Measurements from ENCODE around the gene TPSAB1.

TPSAB1 gene

GRCh38 chr16:1258225-1258600 is 17.7 kb downstream of the TPSAB1 start:
- DNase-seq (ENCODE audit: insufficient read length, low spot score) (no peak), FAIRE-seq (no peak)
- no peak for TF ChIP-seq CTCF (IDR thresholded peaks at IDR 0.05; ENCODE audit: insufficient read depth, missing control alignments)

GRCh38 chr16:1258906-1259759 is 18.6 kb downstream of the TPSAB1 start:
- DNase-seq (ENCODE audit: insufficient read length, low spot score) (no peak), FAIRE-seq (no peak)
- no peak for TF ChIP-seq CTCF (IDR thresholded peaks at IDR 0.05; ENCODE audit: insufficient read depth, missing control alignments)

DNA sequence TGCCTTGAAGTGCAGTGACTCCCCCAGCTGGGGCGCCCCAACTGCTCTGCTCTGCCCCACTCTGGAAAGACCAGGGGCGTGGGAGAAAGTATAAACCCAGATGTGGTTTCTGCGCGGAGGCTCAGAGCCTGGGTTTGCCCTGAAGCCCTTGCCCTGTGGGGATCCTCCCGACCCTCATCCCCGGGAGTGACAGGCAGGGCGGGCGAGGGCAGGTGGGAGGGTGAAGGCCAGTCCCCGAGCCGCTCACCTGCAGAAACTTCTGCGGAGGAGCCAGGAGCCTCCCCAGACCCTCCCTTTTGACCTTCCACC is 19.2 kb downstream of the TPSAB1 start:
- no peak for DNase-seq (ENCODE audit: insufficient read length, low spot score)
- no peak for FAIRE-seq
- TF ChIP-seq CTCF (IDR thresholded peaks at IDR 0.05; ENCODE audit: insufficient read depth, missing control alignments), result no peak

GRCh38 chr16:1260101-1260680 is 19.7 kb downstream of the TPSAB1 start:
- TF ChIP-seq CTCF (IDR thresholded peaks at IDR 0.05; ENCODE audit: insufficient read depth, missing control alignments), result no peak
- no peak for FAIRE-seq
- no peak for DNase-seq (ENCODE audit: insufficient read length, low spot score)

- DNase-seq (ENCODE audit: insufficient read length, low spot score) (no peak), FAIRE-seq (no peak)
- no peak for TF ChIP-seq CTCF (IDR thresholded peaks at IDR 0.05; ENCODE audit: insufficient read depth, missing control alignments)
Observed at GRCh38 chr16:1261131-1261892, 20.8 kb downstream of the TPSAB1 start.

DNA sequence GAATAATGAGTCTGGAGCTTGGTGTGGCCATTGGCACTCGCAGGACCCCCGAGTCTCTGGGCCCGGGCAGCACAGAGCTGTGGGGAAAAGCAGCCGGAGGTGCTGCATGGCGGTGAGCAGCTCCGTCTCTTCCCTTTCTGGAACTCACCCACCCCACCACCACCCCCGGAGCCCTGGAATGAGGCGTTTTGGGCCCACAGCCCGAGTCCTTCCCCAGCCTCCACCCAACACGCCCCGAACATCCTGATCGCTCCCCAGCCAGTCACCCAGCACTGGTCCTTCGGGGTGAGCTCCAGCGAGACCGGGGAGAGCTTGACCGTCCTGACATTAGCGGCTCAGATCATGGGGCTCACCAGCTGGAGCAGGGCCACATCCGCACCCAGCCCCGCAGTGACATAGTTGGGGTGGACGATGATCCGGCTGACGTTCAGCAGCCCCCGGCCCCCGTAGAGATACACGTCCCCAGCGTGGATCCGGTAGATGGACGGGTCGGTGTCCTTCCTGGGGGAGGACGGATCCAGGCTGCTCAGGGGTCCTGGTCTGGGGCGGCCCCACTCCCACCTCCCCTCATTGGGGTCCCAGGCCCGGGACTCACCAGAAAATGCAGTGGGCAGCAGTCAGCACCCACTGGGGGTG is 21.8 kb downstream of the TPSAB1 start:
- TF ChIP-seq CTCF (IDR thresholded peaks at IDR 0.05; ENCODE audit: insufficient read depth, missing control alignments), result no peak
- FAIRE-seq (no peak), DNase-seq (ENCODE audit: insufficient read length, low spot score) (no peak)
